ENCODE measurements around the gene NCBP3. TPM values are rescaled to one million over a fixed set of nuclear protein-coding genes. Genes with fewer than 3 reads are reported as not detected.

Gene NCBP3
- total and polyA plus RNA-seq, 9 of the 15 experiments (the other 6 are each of a cell fraction or from before 2014, with no cell fraction given) = 3.1 to 25.5 (median 20.5) TPM

DNA sequence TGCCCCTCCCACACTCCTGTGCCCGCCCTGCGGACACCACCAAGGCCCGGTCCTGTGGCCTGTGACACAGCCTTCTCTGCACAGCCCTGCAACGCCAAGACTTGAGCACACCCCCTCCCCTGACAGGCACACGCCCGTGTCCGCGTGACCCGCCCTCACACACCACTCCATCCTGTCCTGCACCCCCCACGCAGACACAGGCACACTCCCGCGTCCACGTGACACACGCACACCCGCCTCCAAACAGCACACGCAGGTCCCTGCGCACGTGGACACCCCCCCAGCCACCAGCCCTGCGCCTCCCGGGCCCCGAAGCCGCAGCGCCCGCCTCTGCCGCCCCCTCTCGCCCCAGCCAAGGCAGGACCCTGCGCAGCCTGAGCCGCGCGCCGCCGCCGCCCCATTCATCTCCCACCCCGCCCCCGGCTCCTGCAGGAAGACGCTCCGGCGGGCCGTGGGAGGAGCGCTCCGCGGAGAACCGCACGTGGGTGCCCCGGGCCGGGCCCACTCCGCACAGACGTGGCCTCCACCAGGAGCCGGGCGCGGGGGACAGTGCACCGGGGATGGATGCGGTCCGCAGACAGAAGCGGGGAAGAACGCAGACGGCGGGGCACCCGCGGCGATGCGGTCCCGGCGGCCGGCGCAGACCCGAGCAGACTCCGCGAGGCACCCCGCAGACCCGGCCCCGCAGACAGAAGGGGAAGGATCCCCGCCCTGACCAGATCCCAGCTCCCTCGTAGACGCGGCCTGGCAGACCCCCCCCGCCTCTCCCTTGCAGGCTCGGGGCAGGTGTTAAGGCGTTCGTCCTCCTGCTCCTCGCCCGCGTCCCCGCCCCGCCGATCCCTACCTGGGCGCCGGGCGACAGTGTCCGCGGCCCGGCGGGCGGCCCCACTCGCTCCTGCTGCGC, 46.3 kb upstream of the NCBP3 start (continued):
- TF ChIP-seq MYNN (IDR thresholded peaks at IDR 0.05) = no peak
- no peak for TF ChIP-seq MYNN (CRISPR knock-in tag; IDR thresholded peaks at IDR 0.05)
- no peak for TF ChIP-seq ZNF311 (CRISPR knock-in tag; IDR thresholded peaks at IDR 0.05)
- no peak for TF ChIP-seq HEY1 (CRISPR knock-in tag; IDR thresholded peaks at IDR 0.05; ENCODE audit: borderline replicate concordance)
- TF ChIP-seq IFI16 (CRISPR knock-in tag; IDR thresholded peaks at IDR 0.05) = no peak
- TF ChIP-seq PHB (CRISPR knock-in tag; IDR thresholded peaks at IDR 0.05) = no peak
- TF ChIP-seq, protein P1, sequence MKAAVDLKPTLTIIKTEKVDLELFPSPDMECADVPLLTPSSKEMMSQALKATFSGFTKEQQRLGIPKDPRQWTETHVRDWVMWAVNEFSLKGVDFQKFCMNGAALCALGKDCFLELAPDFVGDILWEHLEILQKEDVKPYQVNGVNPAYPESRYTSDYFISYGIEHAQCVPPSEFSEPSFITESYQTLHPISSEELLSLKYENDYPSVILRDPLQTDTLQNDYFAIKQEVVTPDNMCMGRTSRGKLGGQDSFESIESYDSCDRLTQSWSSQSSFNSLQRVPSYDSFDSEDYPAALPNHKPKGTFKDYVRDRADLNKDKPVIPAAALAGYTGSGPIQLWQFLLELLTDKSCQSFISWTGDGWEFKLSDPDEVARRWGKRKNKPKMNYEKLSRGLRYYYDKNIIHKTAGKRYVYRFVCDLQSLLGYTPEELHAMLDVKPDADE (conservative IDR thresholded peaks at IDR 0.05; ENCODE audit: control insufficient read depth, low read depth, low read length) = no peak
- no peak for TF ChIP-seq XRCC5 (IDR thresholded peaks at IDR 0.05; ENCODE audit: low read depth, low read length)
- no peak for TF ChIP-seq FOXK1 (CRISPR knock-in tag; IDR thresholded peaks at IDR 0.05; ENCODE audit: borderline replicate concordance)
- TF ChIP-seq ZNF668 (CRISPR knock-in tag; IDR thresholded peaks at IDR 0.05) = no peak
- no peak for TF ChIP-seq IRF2 (CRISPR knock-in tag; IDR thresholded peaks at IDR 0.05)
- no peak for TF ChIP-seq TBL1XR1 (IDR thresholded peaks at IDR 0.05; ENCODE audit: low read length in 2 of 2)
- no peak for TF ChIP-seq SRSF7 (optimal IDR thresholded peaks at IDR 0.05; ENCODE audit: low read depth, low read length)
- no peak for TF ChIP-seq ZNF133 (CRISPR knock-in tag; IDR thresholded peaks at IDR 0.05)
- TF ChIP-seq, protein P2, sequence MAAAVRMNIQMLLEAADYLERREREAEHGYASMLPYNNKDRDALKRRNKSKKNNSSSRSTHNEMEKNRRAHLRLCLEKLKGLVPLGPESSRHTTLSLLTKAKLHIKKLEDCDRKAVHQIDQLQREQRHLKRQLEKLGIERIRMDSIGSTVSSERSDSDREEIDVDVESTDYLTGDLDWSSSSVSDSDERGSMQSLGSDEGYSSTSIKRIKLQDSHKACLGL (CRISPR knock-in tag; IDR thresholded peaks at IDR 0.05; ENCODE audit: borderline replicate concordance, poor library complexity, severe bottlenecking) = no peak
- TF ChIP-seq, protein P3, sequence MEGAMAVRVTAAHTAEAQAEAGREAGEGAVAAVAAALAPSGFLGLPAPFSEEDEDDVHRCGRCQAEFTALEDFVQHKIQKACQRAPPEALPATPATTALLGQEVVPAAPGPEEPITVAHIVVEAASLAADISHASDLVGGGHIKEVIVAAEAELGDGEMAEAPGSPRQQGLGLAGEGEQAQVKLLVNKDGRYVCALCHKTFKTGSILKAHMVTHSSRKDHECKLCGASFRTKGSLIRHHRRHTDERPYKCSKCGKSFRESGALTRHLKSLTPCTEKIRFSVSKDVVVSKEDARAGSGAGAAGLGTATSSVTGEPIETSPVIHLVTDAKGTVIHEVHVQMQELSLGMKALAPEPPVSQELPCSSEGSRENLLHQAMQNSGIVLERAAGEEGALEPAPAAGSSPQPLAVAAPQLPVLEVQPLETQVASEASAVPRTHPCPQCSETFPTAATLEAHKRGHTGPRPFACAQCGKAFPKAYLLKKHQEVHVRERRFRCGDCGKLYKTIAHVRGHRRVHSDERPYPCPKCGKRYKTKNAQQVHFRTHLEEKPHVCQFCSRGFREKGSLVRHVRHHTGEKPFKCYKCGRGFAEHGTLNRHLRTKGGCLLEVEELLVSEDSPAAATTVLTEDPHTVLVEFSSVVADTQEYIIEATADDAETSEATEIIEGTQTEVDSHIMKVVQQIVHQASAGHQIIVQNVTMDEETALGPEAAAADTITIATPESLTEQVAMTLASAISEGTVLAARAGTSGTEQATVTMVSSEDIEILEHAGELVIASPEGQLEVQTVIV (CRISPR knock-in tag; IDR thresholded peaks at IDR 0.05; ENCODE audit: borderline replicate concordance) = no peak
- TF ChIP-seq, protein P4, sequence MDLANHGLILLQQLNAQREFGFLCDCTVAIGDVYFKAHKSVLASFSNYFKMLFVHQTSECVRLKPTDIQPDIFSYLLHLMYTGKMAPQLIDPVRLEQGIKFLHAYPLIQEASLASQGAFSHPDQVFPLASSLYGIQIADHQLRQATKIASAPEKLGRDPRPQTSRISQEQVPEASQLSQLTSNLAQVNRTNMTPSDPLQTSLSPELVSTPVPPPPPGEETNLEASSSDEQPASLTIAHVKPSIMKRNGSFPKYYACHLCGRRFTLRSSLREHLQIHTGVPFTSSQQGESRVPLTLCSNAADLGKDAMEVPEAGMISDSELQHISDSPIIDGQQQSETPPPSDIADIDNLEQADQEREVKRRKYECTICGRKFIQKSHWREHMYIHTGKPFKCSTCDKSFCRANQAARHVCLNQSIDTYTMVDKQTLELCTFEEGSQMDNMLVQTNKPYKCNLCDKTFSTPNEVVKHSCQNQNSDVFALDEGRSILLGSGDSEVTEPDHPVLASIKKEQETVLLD (IDR thresholded peaks at IDR 0.05) = no peak; the same call in 1 of the 2 replicates
- no peak for TF ChIP-seq BDP1 (IDR thresholded peaks at IDR 0.05; ENCODE audit: insufficient read depth, insufficient read length)
- TF ChIP-seq, protein P5, sequence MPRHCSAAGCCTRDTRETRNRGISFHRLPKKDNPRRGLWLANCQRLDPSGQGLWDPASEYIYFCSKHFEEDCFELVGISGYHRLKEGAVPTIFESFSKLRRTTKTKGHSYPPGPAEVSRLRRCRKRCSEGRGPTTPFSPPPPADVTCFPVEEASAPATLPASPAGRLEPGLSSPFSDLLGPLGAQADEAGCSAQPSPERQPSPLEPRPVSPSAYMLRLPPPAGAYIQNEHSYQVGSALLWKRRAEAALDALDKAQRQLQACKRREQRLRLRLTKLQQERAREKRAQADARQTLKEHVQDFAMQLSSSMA (CRISPR knock-in tag; IDR thresholded peaks at IDR 0.05) = no peak
- TF ChIP-seq CTBP1 (IDR thresholded peaks at IDR 0.05; ENCODE audit: borderline replicate concordance) = peak; percentile 28; the same call in 1 of the 2 replicates
- no peak for TF ChIP-seq CREB1 (IDR thresholded peaks at IDR 0.05)
- TF ChIP-seq CREB1 (CRISPR knock-in tag; IDR thresholded peaks at IDR 0.05) = peak; percentile 49
- TF ChIP-seq ZEB2 (IDR thresholded peaks at IDR 0.05) = no peak
